RWPE2 (cell line): ENCODE measurements around the gene PDE6A.
"Not testable (repeated sequence)": the region's sequence is repeated elsewhere in the genome, so short reads cannot be mapped to it uniquely, and the experiment has no call there.

Experiments used
- ATAC-seq: fragments of 200-7000 bp; cut with Tn5 transposase; 3 replicates; pipeline ENCODE4 v1.9.1; 2021; ENCODE audit warnings: low read depth
- DNase-seq: peaks from one replicate; pipeline ENCODE4 v3.0.0-alpha.2; 2020; ENCODE audit warnings: low spot score
- H3K27ac ChIP-seq: fragments of 450-650 bp; 2 replicates; pipeline ENCODE4 v1.5.1; 2017; ENCODE audit warnings: mild to moderate bottlenecking; ENCODE audit not compliant: poor library complexity, severe bottlenecking
- H3K27me3 ChIP-seq: fragments of 250-450 bp; sonication (Bioruptor Pico); 2 replicates; pipeline ENCODE4 v1.5.1; 2021; ENCODE audit warnings: mild to moderate bottlenecking, moderate library complexity; ENCODE audit not compliant: insufficient read depth, poor library complexity, severe bottlenecking
- H3K36me3 ChIP-seq: fragments of 250-450 bp; sonication (Bioruptor Pico); 2 replicates; pipeline ENCODE4 v1.5.1; 2020; ENCODE audit warnings: low read depth, mild to moderate bottlenecking, moderate library complexity
- H3K4me1 ChIP-seq: fragments of 250-450 bp; sonication (Bioruptor Pico); 2 replicates; pipeline ENCODE4 v1.5.1; 2021; ENCODE audit warnings: mild to moderate bottlenecking, moderate library complexity; ENCODE audit not compliant: insufficient read depth, poor library complexity, severe bottlenecking
- H3K4me3 ChIP-seq: fragments of 250-450 bp; sonication (Bioruptor Pico); 2 replicates; pipeline ENCODE4 v1.5.1; 2021; ENCODE audit warnings: mild to moderate bottlenecking, moderate library complexity; ENCODE audit not compliant: severe bottlenecking
- H3K9me3 ChIP-seq: fragments of 250-450 bp; sonication (Bioruptor Pico); 2 replicates; pipeline ENCODE4 v1.5.1; 2021; ENCODE audit warnings: mild to moderate bottlenecking, moderate library complexity; ENCODE audit not compliant: severe bottlenecking
- TF ChIP-seq, protein P1 (sequence below): fragments of 450-650 bp; IDR thresholded peaks from one replicate; pipeline ENCODE4 v1.5.1; 2017; ENCODE audit warnings: mild to moderate bottlenecking, moderate library complexity; ENCODE audit not compliant: poor library complexity, severe bottlenecking

The PDE6A gene

DNA sequence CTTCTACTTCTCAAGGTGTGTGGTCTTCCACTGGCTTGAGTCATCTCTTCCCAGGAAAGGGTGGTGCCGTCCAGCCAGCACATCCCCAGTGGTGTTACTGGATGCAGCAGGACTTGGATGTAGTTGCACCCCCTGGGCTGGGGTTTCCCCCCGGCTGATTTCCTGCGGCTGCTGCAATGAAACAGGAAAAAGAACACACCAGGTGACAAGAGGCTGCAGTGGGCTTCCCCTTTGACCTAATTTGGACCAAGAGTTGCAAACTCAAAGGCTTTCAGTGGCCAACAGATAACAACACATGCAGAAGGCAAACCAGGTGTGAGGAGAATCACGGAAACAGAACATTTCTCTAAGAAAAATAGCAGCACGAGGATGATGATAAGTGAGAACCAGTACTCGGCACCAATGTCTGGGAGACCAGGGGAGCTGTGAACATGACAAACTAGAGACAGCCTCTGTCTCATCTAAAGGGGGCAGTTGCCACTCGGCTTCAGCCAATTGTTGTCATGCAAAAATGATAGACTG lies 83.7 kb downstream of the PDE6A start:
- H3K9me3 ChIP-seq = no peaks in the 10 kb centered on the region
- ATAC-seq (peak; percentile 88), DNase-seq (no peak)
- H3K4me1 ChIP-seq = peaks cover 29% of the 10 kb centered on the region
- TF ChIP-seq, protein P1, sequence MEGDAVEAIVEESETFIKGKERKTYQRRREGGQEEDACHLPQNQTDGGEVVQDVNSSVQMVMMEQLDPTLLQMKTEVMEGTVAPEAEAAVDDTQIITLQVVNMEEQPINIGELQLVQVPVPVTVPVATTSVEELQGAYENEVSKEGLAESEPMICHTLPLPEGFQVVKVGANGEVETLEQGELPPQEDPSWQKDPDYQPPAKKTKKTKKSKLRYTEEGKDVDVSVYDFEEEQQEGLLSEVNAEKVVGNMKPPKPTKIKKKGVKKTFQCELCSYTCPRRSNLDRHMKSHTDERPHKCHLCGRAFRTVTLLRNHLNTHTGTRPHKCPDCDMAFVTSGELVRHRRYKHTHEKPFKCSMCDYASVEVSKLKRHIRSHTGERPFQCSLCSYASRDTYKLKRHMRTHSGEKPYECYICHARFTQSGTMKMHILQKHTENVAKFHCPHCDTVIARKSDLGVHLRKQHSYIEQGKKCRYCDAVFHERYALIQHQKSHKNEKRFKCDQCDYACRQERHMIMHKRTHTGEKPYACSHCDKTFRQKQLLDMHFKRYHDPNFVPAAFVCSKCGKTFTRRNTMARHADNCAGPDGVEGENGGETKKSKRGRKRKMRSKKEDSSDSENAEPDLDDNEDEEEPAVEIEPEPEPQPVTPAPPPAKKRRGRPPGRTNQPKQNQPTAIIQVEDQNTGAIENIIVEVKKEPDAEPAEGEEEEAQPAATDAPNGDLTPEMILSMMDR = no peak
- peak overlapping the region; percentile 44 for H3K27ac ChIP-seq
- H3K27me3 ChIP-seq = no peaks in the 10 kb centered on the region
- H3K36me3 ChIP-seq = no peaks in the 10 kb centered on the region
- H3K4me3 ChIP-seq = no peak overlapping the region

DNA sequence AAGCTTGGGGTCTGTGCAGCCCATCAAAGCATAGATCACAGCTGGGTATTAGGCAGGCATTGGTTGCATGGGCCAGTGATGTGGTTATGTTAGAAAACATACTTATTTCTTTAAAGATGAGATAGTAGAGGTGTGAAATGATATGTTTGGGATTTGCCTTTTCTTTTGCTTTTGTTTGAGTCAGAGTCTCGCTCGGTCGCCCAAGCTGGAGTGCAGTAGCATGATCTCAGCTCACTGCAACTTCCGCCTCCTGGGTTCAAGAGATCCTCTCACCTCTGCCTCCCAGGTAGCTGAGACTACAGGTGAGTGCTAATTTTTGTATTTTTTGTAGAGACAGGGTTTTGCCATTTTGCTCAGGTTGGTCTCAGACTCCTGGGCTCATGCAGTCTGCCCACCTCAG lies 84.8 kb downstream of the PDE6A start:
- no peaks in the 10 kb centered on the region for H3K36me3 ChIP-seq
- H3K9me3 ChIP-seq = no peaks in the 10 kb centered on the region
- H3K27me3 ChIP-seq = no peaks in the 10 kb centered on the region
- TF ChIP-seq, protein P1 = no peak
- H3K27ac ChIP-seq = peak overlapping the region; percentile 44
- H3K4me3 ChIP-seq = no peak overlapping the region
- no peak for DNase-seq
- ATAC-seq = no peak
- peaks cover 29% of the 10 kb centered on the region for H3K4me1 ChIP-seq

DNA sequence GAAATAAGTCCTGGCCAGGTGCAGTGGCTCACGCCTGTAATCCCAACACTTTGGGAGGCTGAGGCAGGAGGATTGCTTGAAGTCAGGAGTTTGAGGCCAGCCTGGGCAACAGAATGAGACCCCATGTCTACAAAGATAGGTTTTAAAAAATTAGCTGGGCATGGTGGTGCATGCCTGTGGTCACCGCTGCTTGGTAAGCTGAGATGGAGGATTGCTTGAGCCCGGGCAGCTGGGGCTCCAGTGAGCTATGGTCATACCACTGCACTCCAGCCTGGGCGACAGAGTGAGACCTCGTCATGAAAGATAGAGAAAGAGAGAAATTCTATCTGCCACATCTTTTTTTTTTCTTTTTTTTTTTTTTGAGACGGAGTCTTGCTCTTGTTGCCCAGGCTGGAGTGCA lies 86.1 kb downstream of the PDE6A start:
- not testable (repeated sequence) for ATAC-seq, DNase-seq, H3K4me3 ChIP-seq, H3K36me3 ChIP-seq, H3K9me3 ChIP-seq, H3K27me3 ChIP-seq
- Histone ChIP-seq H3K4me1 (peaks cover 29% of the 10 kb centered on the region), H3K27ac (peak overlapping the region; percentile 74)

DNA sequence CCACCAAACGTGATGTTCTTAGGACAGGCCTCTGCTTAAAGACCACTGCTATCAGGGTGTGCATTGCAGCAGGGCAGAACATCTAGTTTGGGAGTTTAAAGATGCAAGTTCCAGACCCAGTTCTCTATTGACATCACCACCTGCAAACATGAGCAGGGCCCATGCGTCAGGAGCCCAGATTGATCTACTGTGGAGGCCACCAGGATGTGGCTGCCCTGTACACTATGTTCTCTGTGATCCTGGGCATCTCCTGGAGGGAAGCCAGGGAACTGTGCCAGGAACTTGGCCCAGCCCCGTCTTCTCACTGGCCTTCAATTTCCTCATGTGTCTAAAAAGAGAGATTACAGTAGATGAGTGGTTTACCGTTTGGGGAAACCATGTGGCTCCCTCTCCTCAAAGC lies 87.1 kb downstream of the PDE6A start:
- ATAC-seq = peak; percentile 87

DNA sequence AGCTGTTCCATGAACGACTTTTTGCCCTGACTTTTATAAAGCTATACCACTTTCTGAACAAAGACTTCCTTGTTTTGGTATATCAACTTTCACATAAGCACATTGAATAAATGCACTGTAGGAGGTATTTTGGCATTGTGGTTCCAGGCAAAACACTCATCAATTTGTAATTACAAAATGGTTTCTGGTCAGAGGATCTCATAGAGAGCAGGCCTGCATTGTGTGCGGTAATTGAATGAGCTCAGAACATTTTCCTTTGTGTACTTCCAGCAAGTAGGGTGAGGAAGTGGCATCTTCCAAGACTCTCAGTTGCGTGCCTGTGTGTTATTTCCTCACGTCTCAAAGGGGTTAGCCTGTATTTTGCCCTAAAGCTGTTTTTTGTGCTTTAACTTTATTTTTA lies 89.2 kb downstream of the PDE6A start:
- Histone ChIP-seq H3K4me1 (peaks cover 21% of the 10 kb centered on the region), H3K36me3 (no peaks in the 10 kb centered on the region), H3K27ac (no peak overlapping the region), H3K27me3 (no peaks in the 10 kb centered on the region), H3K4me3 (no peak overlapping the region), H3K9me3 (no peaks in the 10 kb centered on the region)
- no peak for DNase-seq
- no peak for ATAC-seq
- TF ChIP-seq, protein P1 = no peak

More for the DNA sequence above, 87.1 kb downstream of the PDE6A start:
- peak; percentile 84 for DNase-seq
- Histone ChIP-seq H3K9me3 (no peaks in the 10 kb centered on the region), H3K36me3 (no peaks in the 10 kb centered on the region), H3K4me3 (no peak overlapping the region), H3K4me1 (peaks cover 29% of the 10 kb centered on the region), H3K27me3 (no peaks in the 10 kb centered on the region), H3K27ac (peak overlapping the region; percentile 74)
- TF ChIP-seq, protein P1 = no peak
